Panc1 (cell line): Measurements from ENCODE around the gene ERMARD. TPM values are rescaled to one million over a fixed set of nuclear protein-coding genes. Genes with fewer than 3 reads are reported as not detected.

Source experiments
- ATAC-seq: fragments of 200-7000 bp; cut with Tn5 transposase; 2 replicates; pipeline ENCODE4 v1.9.1; 2020; ENCODE audit warnings: mild to moderate bottlenecking, moderate library complexity
- BruUV-seq: library from RNA; stranded (reverse); fragments of 400-500 nt; replicated peaks from 2 replicates; lab custom pipeline; 2021; lab: Mats Ljungman, UMichigan
- CTCF ChIA-PET: fragments of 300-600 bp; sonication (Branson Sonifier 250); formaldehyde crosslinking; loops from one replicate; lab custom pipeline; 2022; ENCODE audit warnings: antibody characterized with exemption; lab: Charles Lee
- POLR2A ChIA-PET: fragments of 300-600 bp; sonication (Branson Sonifier 250); formaldehyde crosslinking; loops from one replicate; lab custom pipeline; 2022; ENCODE audit warnings: antibody characterized with exemption; lab: Charles Lee
- DNase-seq: peaks from one replicate; pipeline ENCODE4 v3.0.0-alpha.2; 2010; ENCODE audit warnings: low read depth, low spot score
- H3K27ac ChIP-seq: 2 replicates; pipeline ENCODE4 v1.5.1; 2011; ENCODE audit warnings: mild to moderate bottlenecking, low read length, inconsistent platforms
- H3K27me3 ChIP-seq: fragments of 200-500 bp; sonication (Bioruptor generic); 2 replicates; pipeline ENCODE4 v1.6.0; 2014; ENCODE audit warnings: low read length, inconsistent platforms; ENCODE audit not compliant: control insufficient read depth, insufficient read depth
- H3K36me3 ChIP-seq: fragments of 200-500 bp; sonication (Bioruptor generic); 2 replicates; pipeline ENCODE4 v1.5.1; 2014; ENCODE audit warnings: inconsistent platforms, mild to moderate bottlenecking, low read length, moderate library complexity; ENCODE audit not compliant: control insufficient read depth, insufficient read depth
- H3K4me1 ChIP-seq: 2 replicates; pipeline ENCODE4 v1.5.1; 2011; ENCODE audit warnings: inconsistent platforms, mild to moderate bottlenecking, low read length, moderate library complexity; ENCODE audit not compliant: control insufficient read depth, insufficient read depth
- H3K4me3 ChIP-seq, 2 experiments: 2 replicates each; pipeline ENCODE4 v1.5.1; 2011 to 2012; ENCODE audit warnings: low read depth in 2 of 2, low read length in 2 of 2, mild to moderate bottlenecking in 2 of 2, inconsistent platforms in 1 of 2, moderate library complexity in 1 of 2
- H3K9me3 ChIP-seq: fragments of 200-500 bp; sonication (Bioruptor generic); 2 replicates; pipeline ENCODE4 v1.5.1; 2014; ENCODE audit warnings: low read depth, mild to moderate bottlenecking, inconsistent platforms, low read length, moderate library complexity; ENCODE audit not compliant: control insufficient read depth, insufficient read depth
- POLR2AphosphoS5 ChIP-seq: IDR thresholded peaks from 2 replicates; pipeline ENCODE4 v1.6.1; 2012; ENCODE audit warnings: mild to moderate bottlenecking, low read depth, low read length, moderate library complexity
- REST ChIP-seq, 2 experiments: IDR thresholded peaks; 2 replicates each; pipeline ENCODE4 v1.6.1; 2011 to 2012; ENCODE audit warnings: low read depth in 2 of 2, control low read depth in 1 of 2, low read length in 1 of 2, mild to moderate bottlenecking in 1 of 2, moderate library complexity in 1 of 2; ENCODE audit not compliant: insufficient read depth in 1 of 2
- SIN3A ChIP-seq: IDR thresholded peaks from 2 replicates; pipeline ENCODE4 v1.6.1; 2012; ENCODE audit warnings: low read depth, mild to moderate bottlenecking, low read length, moderate library complexity, borderline replicate concordance; ENCODE audit not compliant: insufficient read depth
- TCF7L2 ChIP-seq: IDR thresholded peaks from 2 replicates; pipeline ENCODE4 v1.6.1; 2011; ENCODE audit warnings: mild to moderate bottlenecking, low read depth, low read length, inconsistent platforms
- in situ Hi-C: cut with HindIII; loops from 2 replicates; pipeline ENCODE4 v1.10.0; 2016; ENCODE audit warnings: low sequenced_read_pairs, low pct_unique_long_range_greater_than_20kb
- intact Hi-C: fragments of 100-400 bp; cut with micrococcal nuclease; formaldehyde crosslinking; loops from one replicate; pipeline ENCODE4 v1.10.0; 2022; ENCODE audit not compliant: unreplicated experiment
- total RNA-seq: library from RNA; stranded (reverse); gene quantifications from one replicate; pipeline ENCODE4 v1.2.1, GENCODE V29; 2021; ENCODE audit not compliant: unreplicated experiment
- TF ChIP-seq, protein P1 (sequence below): fragments of 450-650 bp; IDR thresholded peaks from 2 replicates; pipeline ENCODE4 v1.5.1; 2017; ENCODE audit warnings: mild to moderate bottlenecking

ERMARD gene
- total RNA-seq, 1 experiment from 2014 or later, result 38.5 TPM

- TF ChIP-seq SIN3A (no peak), REST (IDR thresholded peaks at IDR 0.05; ENCODE audit: insufficient read depth in 1 of 2, low read depth in 2 of 2, low read length in 1 of 2) (no peak)
- TF ChIP-seq, protein P1, sequence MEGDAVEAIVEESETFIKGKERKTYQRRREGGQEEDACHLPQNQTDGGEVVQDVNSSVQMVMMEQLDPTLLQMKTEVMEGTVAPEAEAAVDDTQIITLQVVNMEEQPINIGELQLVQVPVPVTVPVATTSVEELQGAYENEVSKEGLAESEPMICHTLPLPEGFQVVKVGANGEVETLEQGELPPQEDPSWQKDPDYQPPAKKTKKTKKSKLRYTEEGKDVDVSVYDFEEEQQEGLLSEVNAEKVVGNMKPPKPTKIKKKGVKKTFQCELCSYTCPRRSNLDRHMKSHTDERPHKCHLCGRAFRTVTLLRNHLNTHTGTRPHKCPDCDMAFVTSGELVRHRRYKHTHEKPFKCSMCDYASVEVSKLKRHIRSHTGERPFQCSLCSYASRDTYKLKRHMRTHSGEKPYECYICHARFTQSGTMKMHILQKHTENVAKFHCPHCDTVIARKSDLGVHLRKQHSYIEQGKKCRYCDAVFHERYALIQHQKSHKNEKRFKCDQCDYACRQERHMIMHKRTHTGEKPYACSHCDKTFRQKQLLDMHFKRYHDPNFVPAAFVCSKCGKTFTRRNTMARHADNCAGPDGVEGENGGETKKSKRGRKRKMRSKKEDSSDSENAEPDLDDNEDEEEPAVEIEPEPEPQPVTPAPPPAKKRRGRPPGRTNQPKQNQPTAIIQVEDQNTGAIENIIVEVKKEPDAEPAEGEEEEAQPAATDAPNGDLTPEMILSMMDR, result no peak
- Histone ChIP-seq H3K36me3 (no peaks in the 10 kb centered on the region), H3K4me1 (no peaks in the 10 kb centered on the region), H3K27me3 (no peaks in the 10 kb centered on the region), H3K27ac (no peak overlapping the region), H3K9me3 (no peaks in the 10 kb centered on the region), H3K4me3 (no peak overlapping the region)
- intact Hi-C loops (no loop called here), in situ Hi-C loops (no loop called here)
- DNase-seq, result no peak
- ChIA-PET POLR2A (no interaction called here), CTCF (interaction anchor here (0.6 kb wide), 2 partner anchors 186 to 370 kb away, joined by 4 to 6 read pairs; no protein-coding TSS in a partner anchor)
- BruUV-seq, result no TSS peak
- ATAC-seq, result no peak
Observed at GRCh38 chr6:169783401-169783800, 32.0 kb downstream of the ERMARD start.

- in situ Hi-C loops, result no loop called here
- TF ChIP-seq TCF7L2, result no peak
- TF ChIP-seq SIN3A, result no peak
- no peak for TF ChIP-seq POLR2AphosphoS5
- TF ChIP-seq, protein P1, result no peak
- TF ChIP-seq REST (IDR thresholded peaks at IDR 0.05; ENCODE audit: insufficient read depth in 1 of 2, low read depth in 2 of 2, low read length in 1 of 2), result no peak
- Histone ChIP-seq H3K36me3 (no peaks in the 10 kb centered on the region), H3K9me3 (no peaks in the 10 kb centered on the region), H3K27me3 (no peaks in the 10 kb centered on the region), H3K27ac (no peak overlapping the region), H3K4me3 (no peak overlapping the region), H3K4me1 (no peaks in the 10 kb centered on the region; the same call in 1 of the 2 replicates)
- no TSS peak for BruUV-seq
- ATAC-seq (no peak), DNase-seq (no peak)
- intact Hi-C loops, result no loop called here
- POLR2A ChIA-PET, result no interaction called here
- CTCF ChIA-PET, result interaction anchor here (0.6 kb wide), 1 partner anchor 185 kb away, joined by 6 read pairs; no protein-coding TSS in a partner anchor
Observed at GRCh38 chr6:169783971-169784820, 32.8 kb downstream of the ERMARD start.
